OCI-LY1 (cell line): Measurements from ENCODE around the gene TBC1D9B.

ENCODE experiments used
- H2AFZ ChIP-seq: fragments of 200-600 bp; sonication (generic), shearing (Covaris generic); 2 replicates; pipeline ENCODE4 v1.6.0; 2014; ENCODE audit warnings: antibody characterized with exemption, mild to moderate bottlenecking, low read length
- H3F3A ChIP-seq: fragments of 200-600 bp; sonication (generic), shearing (Covaris generic); 2 replicates; pipeline ENCODE4 v1.6.0; 2014; ENCODE audit warnings: mild to moderate bottlenecking, antibody characterized with exemption, low read length, moderate library complexity; ENCODE audit not compliant: insufficient read depth
- H3K27ac ChIP-seq: fragments of 200-600 bp; sonication (generic); 2 replicates; pipeline ENCODE4 v1.5.1; 2014; ENCODE audit warnings: low read length, mixed run types, mild to moderate bottlenecking, low read depth; ENCODE audit not compliant: poor library complexity, severe bottlenecking
- H3K27me3 ChIP-seq: fragments of 200-600 bp; sonication (generic); 2 replicates; pipeline ENCODE4 v1.6.0; 2014; ENCODE audit warnings: antibody characterized with exemption, mild to moderate bottlenecking, low read length, moderate library complexity; ENCODE audit not compliant: insufficient read depth
- H3K36me3 ChIP-seq: fragments of 200-600 bp; sonication (generic); 2 replicates; pipeline ENCODE4 v1.6.1; 2014; ENCODE audit warnings: mild to moderate bottlenecking, antibody characterized with exemption, low read length, moderate library complexity, mixed read lengths; ENCODE audit not compliant: insufficient read depth
- H3K4me1 ChIP-seq: fragments of 200-600 bp; sonication (generic); 2 replicates; pipeline ENCODE4 v1.5.1; 2014; ENCODE audit warnings: mild to moderate bottlenecking, low read length, moderate library complexity; ENCODE audit not compliant: insufficient read depth, severe bottlenecking
- H3K4me2 ChIP-seq: fragments of 200-600 bp; sonication (generic), shearing (Covaris generic); 2 replicates; pipeline ENCODE4 v1.6.1; 2014; ENCODE audit warnings: low read length
- H3K4me3 ChIP-seq: fragments of 200-600 bp; sonication (generic); 2 replicates; pipeline ENCODE4 v1.5.1; 2014; ENCODE audit warnings: low read length, low read depth, mild to moderate bottlenecking, mixed read lengths; ENCODE audit not compliant: poor library complexity, severe bottlenecking
- H3K79me2 ChIP-seq: fragments of 200-600 bp; shearing (Covaris generic); 2 replicates; pipeline ENCODE4 v1.6.1; 2016; ENCODE audit warnings: mixed run types, low read length, mixed read lengths; ENCODE audit not compliant: insufficient read depth
- H3K9ac ChIP-seq: fragments of 200-600 bp; sonication (generic), shearing (Covaris generic); 2 replicates; pipeline ENCODE4 v1.6.1; 2014; ENCODE audit warnings: mild to moderate bottlenecking, low read length, mixed read lengths
- H3K9me2 ChIP-seq: fragments of 200-600 bp; sonication (generic), shearing (Covaris generic); 2 replicates; pipeline ENCODE4 v1.6.1; 2014; ENCODE audit warnings: low read depth, mild to moderate bottlenecking, low read length, mixed read lengths
- H3K9me3 ChIP-seq: fragments of 200-600 bp; shearing (Covaris generic); 2 replicates; pipeline ENCODE4 v1.6.1; 2014; ENCODE audit warnings: low read length, mixed read lengths
- H4K20me1 ChIP-seq: fragments of 200-600 bp; sonication (generic), shearing (Covaris generic); 2 replicates; pipeline ENCODE4 v1.6.0; 2016; ENCODE audit warnings: mild to moderate bottlenecking, low read length; ENCODE audit not compliant: insufficient read depth
- CTCF ChIP-seq: fragments of 200-600 bp; sonication (generic), shearing (Covaris generic); IDR thresholded peaks from 2 replicates; pipeline ENCODE4 v1.5.1; 2017; ENCODE audit warnings: mild to moderate bottlenecking, antibody characterized with exemption, low read length, moderate library complexity, mixed read lengths
- EZH2 ChIP-seq: fragments of 200-600 bp; sonication (generic), shearing (Covaris generic); IDR thresholded peaks from 2 replicates; pipeline ENCODE4 v1.8.0; 2017; ENCODE audit warnings: borderline replicate concordance, mixed run types, mild to moderate bottlenecking, antibody characterized with exemption, low read length, moderate library complexity, mixed read lengths

TBC1D9B gene

GRCh38 chr5:179864686-179865085, 43.0 kb downstream of the TBC1D9B start:
- H3K9me2 ChIP-seq, result no peaks in the 10 kb centered on the region
- H3K27me3 ChIP-seq, result no peaks in the 10 kb centered on the region
- peaks cover 14% of the 10 kb centered on the region for H3K4me1 ChIP-seq
- peaks cover 3% of the 10 kb centered on the region; the same call in 1 of the 2 replicates for H3F3A ChIP-seq
- no peak overlapping the region for H3K4me3 ChIP-seq
- no peak overlapping the region for H3K27ac ChIP-seq
- no peaks in the 10 kb centered on the region for H4K20me1 ChIP-seq
- H3K4me2 ChIP-seq, result no peak overlapping the region
- no peaks in the 10 kb centered on the region for H3K79me2 ChIP-seq
- no peaks in the 10 kb centered on the region for H3K9me3 ChIP-seq
- H3K36me3 ChIP-seq, result peaks cover 54% of the 10 kb centered on the region
- no peak overlapping the region for H3K9ac ChIP-seq
- no peak for TF ChIP-seq CTCF
- no peak for TF ChIP-seq EZH2
- no peak overlapping the region for H2AFZ ChIP-seq

DNA sequence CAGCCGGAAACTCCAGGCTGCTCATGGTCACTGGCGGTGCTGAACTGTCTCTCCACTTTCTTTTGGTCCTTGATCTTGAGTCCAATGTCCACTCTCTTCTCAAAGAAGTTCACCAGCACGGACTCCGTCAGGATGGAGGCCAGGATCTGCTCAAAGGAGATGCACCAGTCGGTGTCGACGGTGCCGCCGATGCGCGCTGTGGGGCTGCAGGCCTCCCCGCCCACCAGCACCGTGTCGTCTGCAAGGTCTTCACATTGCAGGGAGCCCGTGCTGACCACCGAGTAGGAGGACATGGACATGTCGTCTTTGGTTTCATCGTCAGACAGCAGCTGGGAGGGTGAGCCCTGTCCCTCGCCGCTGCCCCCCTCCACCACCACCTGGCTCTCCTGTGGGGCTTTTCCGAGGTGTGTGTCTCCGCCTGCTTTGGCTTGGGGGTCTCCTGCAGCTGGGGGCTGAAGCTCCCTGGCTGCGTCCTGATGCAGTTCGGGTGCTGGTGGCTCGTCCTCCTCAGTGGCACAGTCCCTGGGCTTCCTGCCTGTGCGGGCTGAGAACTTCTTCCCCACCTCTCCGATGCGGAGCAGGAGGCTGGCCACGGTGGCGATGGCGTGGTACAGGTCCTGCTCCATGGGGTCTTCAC, 44.1 kb downstream of the TBC1D9B start:
- H3K36me3 ChIP-seq, result peaks cover 51% of the 10 kb centered on the region
- no peak overlapping the region for H3K27ac ChIP-seq

GRCh38 chr5:179862891-179863290, 44.8 kb downstream of the TBC1D9B start:
- no peaks in the 10 kb centered on the region for H3K27me3 ChIP-seq
- H3K4me2 ChIP-seq, result no peak overlapping the region
- no peaks in the 10 kb centered on the region for H4K20me1 ChIP-seq
- no peaks in the 10 kb centered on the region for H3K9me3 ChIP-seq
- H2AFZ ChIP-seq, result no peak overlapping the region
- no peak overlapping the region for H3K9ac ChIP-seq
- peaks cover 21% of the 10 kb centered on the region for H3K4me1 ChIP-seq
- H3K9me2 ChIP-seq, result no peaks in the 10 kb centered on the region
- H3K36me3 ChIP-seq, result peaks cover 46% of the 10 kb centered on the region
- no peaks in the 10 kb centered on the region for H3K79me2 ChIP-seq
- no peak overlapping the region for H3K27ac ChIP-seq
- no peak overlapping the region for H3K4me3 ChIP-seq
- H3F3A ChIP-seq, result peaks cover 3% of the 10 kb centered on the region; the same call in 1 of the 2 replicates
- TF ChIP-seq EZH2 (no peak), CTCF (no peak)

More for the DNA sequence above, 44.1 kb downstream of the TBC1D9B start:
- H3K4me1 ChIP-seq, result peaks cover 21% of the 10 kb centered on the region
- H3K4me2 ChIP-seq, result no peak overlapping the region
- no peak overlapping the region for H2AFZ ChIP-seq
- no peak overlapping the region for H3K4me3 ChIP-seq
- H3K79me2 ChIP-seq, result no peaks in the 10 kb centered on the region
- H3K9me3 ChIP-seq, result no peaks in the 10 kb centered on the region
- TF ChIP-seq CTCF, result no peak
- no peak for TF ChIP-seq EZH2
- H3K9me2 ChIP-seq, result no peaks in the 10 kb centered on the region
- H3F3A ChIP-seq, result peaks cover 3% of the 10 kb centered on the region; the same call in 1 of the 2 replicates
- H3K9ac ChIP-seq, result no peak overlapping the region
- no peaks in the 10 kb centered on the region for H4K20me1 ChIP-seq
- no peaks in the 10 kb centered on the region for H3K27me3 ChIP-seq
